ENCODE measurements around the gene SRR.

DNA sequence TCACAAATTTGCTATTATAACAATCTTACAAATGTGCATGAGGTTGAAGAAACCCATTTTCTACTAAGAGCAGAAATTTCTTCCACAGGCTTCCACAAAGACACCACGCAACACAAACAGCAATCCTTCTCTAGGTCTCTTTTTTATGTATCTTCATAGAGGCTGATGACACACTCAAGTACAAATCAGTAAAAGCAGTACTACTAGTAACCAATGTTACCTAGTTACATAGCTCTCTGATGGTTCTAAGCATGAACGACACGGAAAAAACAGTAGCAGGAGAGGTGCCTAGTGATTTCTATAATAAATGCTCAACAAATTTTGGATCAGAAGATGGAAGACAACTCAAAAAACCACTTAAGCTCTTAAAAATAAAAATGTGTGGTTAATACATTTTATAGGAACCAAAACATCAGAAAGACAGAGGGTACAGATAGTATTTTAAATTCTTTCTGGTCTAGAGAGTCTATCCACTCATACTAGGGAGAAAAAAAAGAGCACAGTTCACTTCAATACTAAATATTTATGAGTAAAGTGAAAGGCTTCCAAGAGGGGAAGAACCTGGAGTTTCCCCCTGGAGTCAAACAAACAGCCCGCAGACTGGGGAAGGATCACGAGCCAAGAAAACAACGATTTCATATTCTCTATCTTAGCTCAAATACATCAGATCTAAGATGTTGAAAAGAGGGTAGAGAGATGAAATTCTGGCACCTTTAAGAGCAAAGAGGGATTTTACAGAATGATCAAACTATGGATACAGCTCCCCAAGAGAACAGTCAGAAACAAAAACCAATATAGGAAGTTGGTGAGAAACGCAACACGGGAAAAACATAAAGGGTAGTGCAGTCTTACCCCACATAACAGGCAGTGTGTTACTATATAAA is 40.3 kb upstream of the SRR start:
- TF ChIP-seq, protein P1, sequence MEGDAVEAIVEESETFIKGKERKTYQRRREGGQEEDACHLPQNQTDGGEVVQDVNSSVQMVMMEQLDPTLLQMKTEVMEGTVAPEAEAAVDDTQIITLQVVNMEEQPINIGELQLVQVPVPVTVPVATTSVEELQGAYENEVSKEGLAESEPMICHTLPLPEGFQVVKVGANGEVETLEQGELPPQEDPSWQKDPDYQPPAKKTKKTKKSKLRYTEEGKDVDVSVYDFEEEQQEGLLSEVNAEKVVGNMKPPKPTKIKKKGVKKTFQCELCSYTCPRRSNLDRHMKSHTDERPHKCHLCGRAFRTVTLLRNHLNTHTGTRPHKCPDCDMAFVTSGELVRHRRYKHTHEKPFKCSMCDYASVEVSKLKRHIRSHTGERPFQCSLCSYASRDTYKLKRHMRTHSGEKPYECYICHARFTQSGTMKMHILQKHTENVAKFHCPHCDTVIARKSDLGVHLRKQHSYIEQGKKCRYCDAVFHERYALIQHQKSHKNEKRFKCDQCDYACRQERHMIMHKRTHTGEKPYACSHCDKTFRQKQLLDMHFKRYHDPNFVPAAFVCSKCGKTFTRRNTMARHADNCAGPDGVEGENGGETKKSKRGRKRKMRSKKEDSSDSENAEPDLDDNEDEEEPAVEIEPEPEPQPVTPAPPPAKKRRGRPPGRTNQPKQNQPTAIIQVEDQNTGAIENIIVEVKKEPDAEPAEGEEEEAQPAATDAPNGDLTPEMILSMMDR (IDR thresholded peaks at IDR 0.05): no peak
- TF ChIP-seq POLR2A (IDR thresholded peaks at IDR 0.05): no peak
